Mammary epithelial cell (primary cell): Measurements from ENCODE around the gene PCED1A.

Experiments used
- EZH2 ChIP-seq: IDR thresholded peaks from 2 replicates; pipeline ENCODE4 v1.6.1; 2012; ENCODE audit warnings: low read length, inconsistent platforms, borderline replicate concordance
- TF ChIP-seq, protein P1 (sequence below), 2 donors: IDR thresholded peaks in 1 of 2; conservative IDR thresholded peaks in 1 of 2; 2 replicates each; pipeline ENCODE4 v1.5.1; 2011 to 2012; ENCODE audit warnings: inconsistent platforms in 2 of 2, low read length in 2 of 2, mild to moderate bottlenecking in 2 of 2, control low read depth in 1 of 2, low read depth in 1 of 2; ENCODE audit not compliant: insufficient read depth in 1 of 2; ENCODE audit errors: extremely low read depth in 1 of 2

DNA sequence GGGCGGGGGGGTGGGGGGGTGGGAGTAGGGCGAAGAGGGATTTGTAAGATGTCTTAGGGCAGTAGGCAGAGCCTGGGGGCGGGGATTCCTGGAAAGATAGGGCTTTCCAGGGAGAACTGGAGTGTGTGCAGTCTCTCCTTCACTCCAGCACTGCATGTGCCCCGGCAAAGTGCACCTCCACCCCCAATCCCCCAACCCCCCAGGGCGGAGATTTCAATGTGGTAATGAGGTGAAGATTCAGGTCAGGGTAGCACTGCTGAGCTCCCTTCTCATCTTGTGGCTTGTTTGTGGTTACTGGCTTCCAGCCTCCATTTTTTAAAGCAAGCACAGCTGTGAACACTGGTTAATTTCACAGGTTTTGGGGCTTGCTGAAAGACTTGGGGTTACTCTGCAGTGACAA, 18.4 kb downstream of the PCED1A start:
- TF ChIP-seq, protein P1, sequence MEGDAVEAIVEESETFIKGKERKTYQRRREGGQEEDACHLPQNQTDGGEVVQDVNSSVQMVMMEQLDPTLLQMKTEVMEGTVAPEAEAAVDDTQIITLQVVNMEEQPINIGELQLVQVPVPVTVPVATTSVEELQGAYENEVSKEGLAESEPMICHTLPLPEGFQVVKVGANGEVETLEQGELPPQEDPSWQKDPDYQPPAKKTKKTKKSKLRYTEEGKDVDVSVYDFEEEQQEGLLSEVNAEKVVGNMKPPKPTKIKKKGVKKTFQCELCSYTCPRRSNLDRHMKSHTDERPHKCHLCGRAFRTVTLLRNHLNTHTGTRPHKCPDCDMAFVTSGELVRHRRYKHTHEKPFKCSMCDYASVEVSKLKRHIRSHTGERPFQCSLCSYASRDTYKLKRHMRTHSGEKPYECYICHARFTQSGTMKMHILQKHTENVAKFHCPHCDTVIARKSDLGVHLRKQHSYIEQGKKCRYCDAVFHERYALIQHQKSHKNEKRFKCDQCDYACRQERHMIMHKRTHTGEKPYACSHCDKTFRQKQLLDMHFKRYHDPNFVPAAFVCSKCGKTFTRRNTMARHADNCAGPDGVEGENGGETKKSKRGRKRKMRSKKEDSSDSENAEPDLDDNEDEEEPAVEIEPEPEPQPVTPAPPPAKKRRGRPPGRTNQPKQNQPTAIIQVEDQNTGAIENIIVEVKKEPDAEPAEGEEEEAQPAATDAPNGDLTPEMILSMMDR (conservative IDR thresholded peaks at IDR 0.05 in 1 of 2, IDR thresholded peaks at IDR 0.05 in 1 of 2; ENCODE audit: extremely low read depth in 1 of 2, insufficient read depth in 1 of 2, low read depth in 1 of 2, low read length in 2 of 2) = no peak
- TF ChIP-seq EZH2 = no peak
